Mucosa of gallbladder (tissue), 1 donor: ENCODE results near the gene ADSS2. TPM values are rescaled to one million over a fixed set of nuclear protein-coding genes. Genes with fewer than 3 reads are reported as not detected.
"Not testable (repeated sequence)": the region's sequence is repeated elsewhere in the genome, so short reads cannot be mapped to it uniquely, and the experiment has no call there.

Experiments
- DNase-seq: peaks from one replicate; pipeline ENCODE4 v3.0.0-alpha.2; 2020; ENCODE audit warnings: low spot score
- total RNA-seq: library from RNA; stranded (reverse); gene quantifications from one replicate; pipeline ENCODE4 v1.2.1, GENCODE V29; 2021
- donor health status: DM: no; HTN: no; CAD: no.

Gene ADSS2
- total RNA-seq: 32.4 TPM

DNA sequence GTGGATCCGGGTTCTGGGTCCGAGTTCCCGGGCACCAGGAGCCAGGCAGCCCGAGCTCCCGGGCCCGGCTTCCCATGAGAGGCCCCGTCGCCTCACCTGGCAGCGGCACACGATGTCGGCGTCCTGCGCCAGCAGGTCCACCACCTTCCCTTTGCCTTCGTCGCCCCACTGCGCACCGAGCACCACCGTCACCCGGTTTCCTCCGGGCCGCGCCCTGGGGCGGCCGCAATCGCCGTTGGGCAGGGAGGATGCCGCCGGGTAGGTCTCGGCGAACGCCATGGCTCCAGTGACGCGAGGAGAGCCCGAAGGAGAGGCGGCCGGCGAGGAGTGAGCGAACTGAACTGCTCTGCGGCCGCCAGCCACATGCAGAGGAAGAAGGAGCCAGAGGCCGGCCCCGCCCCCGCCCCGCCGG, at the start of gene ADSS2:
ADSS2 (minus strand) TSS at position 371 of the 412 bp plus-strand sequence; CDS start at position 279, 92 bp downstream.
- no peak for DNase-seq

DNA sequence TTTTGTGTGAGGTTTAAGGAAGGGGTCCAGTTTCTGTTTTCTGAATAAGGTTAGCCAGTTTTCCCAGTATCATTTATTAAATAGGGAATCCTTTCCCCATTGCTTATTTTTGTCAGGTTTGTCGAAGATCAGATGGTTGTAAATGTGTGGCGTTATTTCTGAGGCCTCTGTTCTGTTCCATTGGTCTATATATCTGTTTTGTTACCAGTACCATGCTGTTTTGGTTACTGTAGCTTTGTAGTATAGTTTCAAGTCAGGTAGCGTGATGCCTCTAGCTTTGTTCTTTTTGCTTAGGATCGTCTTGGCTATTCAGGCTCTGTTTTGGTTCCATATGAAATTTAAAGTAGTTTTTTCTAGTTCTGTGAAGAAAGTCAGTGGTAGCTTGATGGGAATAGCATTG, 48.8 kb upstream of the ADSS2 start:
- not testable (repeated sequence) for DNase-seq

DNA sequence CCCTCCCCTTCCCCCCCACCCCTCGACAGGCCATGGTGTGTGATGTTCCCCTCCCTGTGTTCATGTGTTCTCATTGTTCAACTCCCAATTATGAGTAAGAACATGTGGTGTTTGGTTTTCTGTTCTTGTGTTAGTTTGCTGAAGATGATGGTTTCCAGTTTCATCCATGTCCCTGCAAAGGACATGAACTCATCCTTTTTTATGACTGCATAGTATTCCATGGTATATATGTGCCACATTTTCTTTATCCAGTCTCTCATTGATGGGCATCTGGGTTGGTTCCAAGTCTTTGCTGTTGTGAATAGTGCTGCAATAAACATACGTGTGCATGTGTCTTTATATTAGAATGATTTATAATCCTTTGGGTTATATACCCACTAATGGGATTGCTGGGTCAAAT, 47.8 kb upstream of the ADSS2 start:
- not testable (repeated sequence) for DNase-seq

DNA sequence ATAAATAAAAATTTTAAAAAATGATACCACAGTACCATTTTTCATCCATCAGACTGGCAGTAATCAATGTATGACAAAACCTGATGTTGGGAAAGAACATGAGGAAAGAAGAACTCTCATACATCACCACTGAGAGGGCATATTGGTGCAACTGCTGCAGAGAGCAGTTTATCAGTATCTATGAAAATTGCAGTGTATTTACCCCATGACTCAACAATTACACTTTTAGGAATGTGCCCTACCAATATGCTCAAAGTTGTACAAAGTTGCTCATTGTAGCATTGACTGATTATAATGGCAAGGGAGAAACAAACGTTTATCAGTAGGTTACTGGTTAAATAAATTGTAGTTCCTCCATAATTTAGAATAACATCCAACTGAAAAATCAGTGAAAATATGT, 46.1 kb upstream of the ADSS2 start:
- no peak for DNase-seq

DNA sequence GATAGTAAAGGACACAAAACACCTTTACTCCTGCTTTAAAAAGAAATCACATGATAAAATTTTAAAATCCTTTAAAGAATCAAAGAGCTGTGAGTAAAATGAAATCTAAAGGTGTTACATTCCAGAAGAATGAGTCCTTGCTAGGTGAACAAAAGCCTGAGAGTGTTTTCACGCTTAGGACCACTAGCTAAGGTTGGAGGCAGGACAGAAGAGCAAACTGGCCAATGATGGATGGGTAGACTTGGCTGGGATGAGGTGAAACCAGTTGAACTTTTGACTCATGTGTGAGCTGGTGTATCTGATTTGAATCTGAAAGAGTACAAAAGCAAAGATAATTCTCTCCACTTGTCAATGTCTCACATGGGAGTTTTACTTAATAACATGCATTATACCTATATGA, 44.5 kb upstream of the ADSS2 start:
- DNase-seq: no peak

- DNase-seq: no peak
Measured at GRCh38 chr1:244494653-244495052, 42.9 kb upstream of the ADSS2 start.

GRCh38 chr1:244484971-244485370, 33.3 kb upstream of the ADSS2 start:
- DNase-seq: not testable (repeated sequence)

DNA sequence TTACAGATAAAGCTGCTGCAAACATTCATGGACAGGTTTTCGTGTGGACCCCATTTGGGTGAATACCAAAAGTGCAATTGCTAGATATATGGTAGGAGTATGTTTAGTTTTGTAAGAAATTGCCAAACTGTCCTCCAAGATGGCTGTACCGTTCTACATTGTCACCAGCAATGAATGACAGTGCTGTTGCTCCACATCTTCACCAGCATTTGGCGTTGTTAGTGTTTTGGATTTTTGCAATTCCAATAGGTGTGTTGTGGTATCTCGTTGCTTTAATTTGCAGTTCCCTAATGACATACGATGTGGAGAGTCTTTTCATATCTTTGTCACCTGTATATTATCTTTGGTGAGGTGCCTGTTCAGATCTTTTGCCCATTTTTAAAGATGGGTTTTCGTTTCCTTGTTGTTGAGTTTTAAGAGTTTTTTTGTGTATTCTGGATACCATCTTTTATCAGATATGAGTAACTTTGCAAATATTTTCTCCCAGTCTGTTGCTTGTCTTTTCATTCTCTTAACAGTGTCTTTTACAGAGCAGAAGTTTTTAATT, 21.4 kb upstream of the ADSS2 start:
- no peak for DNase-seq

DNA sequence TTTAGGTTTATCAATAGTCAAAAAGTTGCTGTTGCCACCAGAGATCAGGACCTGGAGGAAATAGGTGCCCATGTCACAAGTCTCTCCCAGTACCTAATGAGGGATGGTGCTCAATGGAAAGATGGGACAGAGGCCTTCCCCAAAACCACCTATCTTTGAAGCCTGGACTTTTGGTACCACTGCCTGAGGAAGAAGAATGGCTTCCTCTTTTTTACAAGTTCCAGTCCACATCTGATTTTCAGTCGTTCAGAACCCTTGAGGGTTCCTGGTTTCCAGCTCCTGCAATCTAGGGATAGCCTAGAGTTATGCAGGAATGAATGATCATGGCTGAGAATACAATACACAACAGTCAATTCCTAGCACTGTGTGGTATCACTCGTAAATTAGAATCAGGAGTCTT, 15.0 kb upstream of the ADSS2 start:
- DNase-seq: no peak

- peak; percentile 85 for DNase-seq
Measured at GRCh38 chr1:244461245-244462071, 9.7 kb upstream of the ADSS2 start, which contains the start of gene CATSPERE. CATSPERE (plus strand) TSS chr1:244461273; CDS start chr1:244461430, 157 bp downstream.

GRCh38 chr1:244460197-244460596, 8.5 kb upstream of the ADSS2 start:
- DNase-seq: no peak

GRCh38 chr1:244458781-244459180, 7.1 kb upstream of the ADSS2 start:
- DNase-seq: no peak

GRCh38 chr1:244456586-244456985, 4.9 kb upstream of the ADSS2 start:
- no peak for DNase-seq

DNA sequence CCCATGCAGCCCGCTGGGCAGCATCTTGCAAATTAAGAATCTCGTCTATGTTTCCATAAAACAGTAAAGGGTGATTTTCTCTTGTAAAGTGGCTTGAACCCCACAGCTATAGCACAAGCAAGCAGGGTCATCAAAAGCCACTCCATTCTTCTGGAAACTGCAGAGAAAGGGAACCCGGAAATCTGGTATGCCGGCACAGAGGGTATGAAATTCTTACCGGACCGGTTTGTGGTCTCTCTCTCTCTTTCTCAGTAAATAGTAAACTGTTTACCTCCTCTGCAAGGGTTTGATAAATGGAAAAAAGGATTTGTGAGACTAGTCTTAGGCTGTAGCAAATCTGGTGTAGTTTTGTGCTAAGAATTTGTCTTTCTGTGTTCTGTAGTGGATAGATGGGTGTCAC, 2.7 kb upstream of the ADSS2 start:
- DNase-seq: no peak

DNA sequence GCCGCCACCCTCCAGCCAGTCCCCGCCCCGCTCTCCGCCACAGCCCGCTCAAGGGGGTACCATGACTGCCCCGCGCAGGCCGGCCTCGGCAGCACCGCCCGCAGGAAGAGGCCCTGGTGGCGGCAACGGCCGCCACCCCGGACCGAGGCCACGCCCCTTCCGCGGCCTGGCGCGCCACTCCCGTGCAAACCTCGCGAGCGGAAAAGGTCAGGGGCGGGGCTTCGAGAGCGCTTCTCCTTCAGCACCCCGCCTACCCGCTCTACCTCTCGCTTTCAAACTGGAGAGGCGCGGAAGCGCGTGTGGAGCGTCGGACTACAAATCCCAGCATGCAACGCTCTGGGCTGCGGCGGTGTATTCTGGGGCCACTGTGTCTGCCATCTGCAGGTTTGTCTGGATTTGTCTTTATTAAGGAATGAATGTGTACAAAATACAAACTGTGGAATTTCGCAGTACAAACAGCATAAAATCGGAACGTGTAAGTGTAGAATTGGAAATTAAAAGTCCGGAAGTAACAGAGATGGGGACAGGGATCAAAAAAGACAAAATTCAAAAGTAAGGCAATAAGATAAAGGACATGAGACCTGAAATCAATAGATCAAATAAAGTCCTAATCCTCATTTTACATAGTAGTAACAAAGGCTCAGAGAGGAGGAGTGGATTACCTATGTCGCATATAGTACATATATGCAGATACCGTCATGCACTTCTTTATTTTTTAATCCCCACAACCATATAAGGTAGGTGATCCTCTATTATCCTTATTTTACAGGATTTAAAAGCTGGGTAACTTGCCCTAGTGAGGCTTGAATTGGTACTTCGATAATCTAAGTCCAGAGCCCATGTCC, 464 bp upstream of the ADSS2 start:
- peak; percentile 100 for DNase-seq

DNA sequence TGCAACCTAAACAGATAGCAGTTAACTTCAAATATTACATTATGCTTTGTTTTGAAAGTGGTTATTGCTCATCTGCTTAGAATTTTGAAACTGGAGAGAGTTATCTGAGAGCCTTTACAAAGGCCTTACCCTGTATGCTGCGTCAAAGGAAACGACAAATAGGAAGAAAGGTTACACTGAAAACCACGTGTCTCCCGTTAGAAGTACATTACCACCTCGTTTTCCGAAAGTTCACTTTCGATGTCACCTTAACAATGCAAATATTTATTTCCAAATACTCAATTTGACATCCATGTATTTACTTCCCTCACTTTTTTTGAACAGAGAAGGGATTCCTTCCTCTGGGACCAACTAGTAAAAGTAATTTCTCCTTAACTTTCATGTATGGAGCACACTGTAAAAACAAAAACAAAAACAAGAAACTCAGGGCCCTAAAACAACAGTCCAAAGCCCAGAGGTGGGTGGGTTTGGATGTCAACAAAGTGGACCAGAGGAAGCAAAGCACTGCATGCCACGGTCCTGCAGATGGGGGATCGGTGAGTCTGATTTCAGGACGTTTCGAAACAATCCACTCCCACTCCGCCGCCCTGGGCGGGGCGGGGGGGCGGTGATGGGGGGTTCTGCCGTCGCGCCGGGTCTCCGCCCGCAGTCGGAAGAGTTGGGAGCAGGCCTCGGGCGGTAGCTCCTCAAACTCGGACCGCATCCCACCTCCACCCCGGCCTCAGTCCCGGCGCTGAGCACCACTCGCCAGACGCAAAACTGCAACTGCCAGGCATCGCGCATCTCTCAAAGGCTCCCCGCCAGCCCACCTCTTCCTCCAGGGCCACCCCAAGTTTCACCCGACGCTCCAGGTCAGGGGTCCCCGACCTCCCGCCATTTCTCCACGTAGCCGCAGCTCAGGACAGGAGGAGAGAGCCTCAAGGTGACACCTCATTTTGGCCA, 841 bp downstream of the ADSS2 start:
- peak; percentile 34 for DNase-seq

- no peak for DNase-seq
Measured at GRCh38 chr1:244449936-244450508, 1.7 kb downstream of the ADSS2 start.

DNA sequence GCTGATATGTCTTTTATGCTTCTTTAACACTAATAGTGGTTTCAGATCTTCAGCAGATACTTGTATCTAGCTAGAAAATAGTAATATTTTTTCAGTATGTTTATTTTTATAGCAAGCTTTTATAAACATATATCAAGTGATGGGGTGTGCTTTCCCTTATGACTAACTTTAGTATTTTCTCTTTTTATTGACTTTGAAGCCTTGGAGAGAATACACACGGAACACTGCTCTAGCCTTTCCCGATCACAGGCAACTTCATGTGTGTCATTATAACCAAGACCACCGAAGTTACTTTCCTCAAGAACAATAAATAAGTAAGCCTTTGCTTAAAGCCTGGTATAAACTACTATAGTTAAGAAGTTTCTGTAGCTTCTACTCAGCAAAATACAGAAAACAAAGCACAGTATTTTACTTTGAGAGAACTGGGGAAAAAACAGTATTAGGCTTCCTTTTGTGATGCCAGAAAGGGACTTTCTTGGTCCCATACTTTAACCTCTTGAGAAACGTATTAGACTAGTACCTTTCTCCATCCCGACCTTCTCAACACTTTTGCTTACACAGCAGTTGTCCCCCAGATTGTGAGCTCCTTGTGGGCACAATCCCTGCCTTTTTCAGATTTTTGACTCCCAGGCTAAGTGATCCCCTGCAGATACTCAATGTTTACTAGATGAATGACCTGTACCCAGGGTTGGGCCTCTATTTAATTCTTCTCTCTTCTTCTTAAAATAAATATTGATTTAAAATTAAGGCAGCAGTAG, 3.3 kb downstream of the ADSS2 start:
- no peak for DNase-seq

DNA sequence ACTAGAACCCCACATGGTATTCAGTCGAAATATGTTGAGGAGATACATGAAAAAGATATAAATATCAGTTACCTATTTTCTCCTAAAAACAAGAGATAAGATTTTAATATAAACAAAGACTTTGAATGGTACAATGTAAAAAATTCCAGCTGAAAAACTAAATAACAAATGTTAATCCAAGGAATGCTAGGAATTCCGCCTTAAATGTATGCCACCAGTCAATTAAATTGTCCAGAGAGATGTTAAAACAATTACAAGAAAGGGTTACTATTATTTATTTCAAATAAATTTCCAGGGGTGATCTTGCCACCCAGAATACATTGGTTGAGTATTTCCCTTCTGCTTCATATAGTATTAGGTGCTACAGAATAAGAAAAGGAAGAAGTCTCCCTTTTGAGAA, 4.2 kb downstream of the ADSS2 start:
- no peak for DNase-seq

GRCh38 chr1:244447024-244447423, 4.7 kb downstream of the ADSS2 start:
- no peak for DNase-seq
